ENCODE measurements around the gene SIK3. TPM values are rescaled to one million over a fixed set of nuclear protein-coding genes. Genes with fewer than 3 reads are reported as not detected.
A peak's percentile ranks its signal among the peaks of the same experiment; 100 is the strongest.

The SIK3 gene
- total RNA-seq, 1 donor from 2014 or later, result 19.5 TPM

DNA sequence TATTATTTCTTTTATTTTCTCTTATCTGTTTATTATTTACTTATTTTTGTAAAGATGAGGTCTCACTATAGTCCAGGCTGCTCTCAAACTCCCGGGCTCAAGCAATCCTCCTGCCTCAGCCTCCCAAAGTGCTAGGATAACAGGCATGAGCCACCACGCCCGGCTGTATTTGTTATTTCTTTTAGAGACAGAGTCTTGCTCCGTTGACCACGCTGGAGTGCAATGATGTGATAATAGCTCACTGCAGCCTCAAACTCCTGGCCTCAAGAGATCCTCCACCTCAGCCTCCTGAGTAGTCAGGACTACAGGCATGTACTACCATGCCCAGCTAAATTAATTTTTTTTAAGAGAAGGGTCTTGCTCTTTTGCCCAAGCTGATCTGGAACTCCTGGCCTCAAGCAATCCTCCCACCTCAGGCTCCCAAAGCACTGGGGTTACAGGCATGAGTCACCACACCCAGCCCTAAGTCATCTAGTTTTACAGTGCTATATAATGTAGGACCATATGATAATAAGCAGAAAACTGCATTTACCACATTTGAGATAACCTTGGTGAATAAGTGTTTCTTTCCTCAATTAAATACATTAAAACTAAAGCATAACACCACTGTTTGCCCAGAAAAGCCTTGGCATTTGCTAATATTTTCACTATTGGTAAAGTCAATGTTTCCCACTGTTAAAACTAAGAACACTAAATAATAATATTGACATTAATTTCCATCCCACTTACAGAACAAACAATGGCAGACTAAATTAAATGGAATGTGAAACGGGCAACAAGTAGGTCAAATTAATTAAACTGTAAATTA is 127.5 kb downstream of the SIK3 start:
- no peak for DNase-seq (ENCODE audit: low spot score)

DNA sequence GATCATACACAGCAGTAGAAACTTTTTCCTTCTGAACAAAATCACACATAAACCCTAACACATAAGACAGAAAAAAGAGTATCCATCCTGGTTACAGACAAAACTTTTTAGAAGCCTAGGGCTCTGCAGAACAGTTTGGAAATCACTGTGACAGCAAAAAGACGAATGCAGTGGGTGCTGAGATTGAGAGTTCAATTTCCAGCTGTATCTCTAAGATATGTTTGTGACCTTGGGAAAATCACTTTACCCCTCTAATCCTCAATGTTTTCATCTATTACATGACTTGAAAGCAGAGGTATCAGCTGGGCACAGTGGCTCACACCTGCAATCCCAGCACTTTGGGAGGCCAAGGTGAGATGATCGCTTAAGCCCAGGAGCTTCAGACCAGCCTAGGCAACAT is 128.5 kb downstream of the SIK3 start:
- Mint-ChIP-seq H3K27me3 (ENCODE audit: low read depth) (no peaks in the 10 kb centered on the region), H3K9me3 (ENCODE audit: low read depth) (no peaks in the 10 kb centered on the region), H3K4me3 (ENCODE audit: unreplicated experiment) (no peak overlapping the region), H3K36me3 (ENCODE audit: low read depth) (no peaks in the 10 kb centered on the region), H3K27ac (ENCODE audit: unreplicated experiment) (no peak overlapping the region), H3K4me1 (ENCODE audit: low read depth) (peaks cover 10% of the 10 kb centered on the region)
- TF ChIP-seq, protein P1, sequence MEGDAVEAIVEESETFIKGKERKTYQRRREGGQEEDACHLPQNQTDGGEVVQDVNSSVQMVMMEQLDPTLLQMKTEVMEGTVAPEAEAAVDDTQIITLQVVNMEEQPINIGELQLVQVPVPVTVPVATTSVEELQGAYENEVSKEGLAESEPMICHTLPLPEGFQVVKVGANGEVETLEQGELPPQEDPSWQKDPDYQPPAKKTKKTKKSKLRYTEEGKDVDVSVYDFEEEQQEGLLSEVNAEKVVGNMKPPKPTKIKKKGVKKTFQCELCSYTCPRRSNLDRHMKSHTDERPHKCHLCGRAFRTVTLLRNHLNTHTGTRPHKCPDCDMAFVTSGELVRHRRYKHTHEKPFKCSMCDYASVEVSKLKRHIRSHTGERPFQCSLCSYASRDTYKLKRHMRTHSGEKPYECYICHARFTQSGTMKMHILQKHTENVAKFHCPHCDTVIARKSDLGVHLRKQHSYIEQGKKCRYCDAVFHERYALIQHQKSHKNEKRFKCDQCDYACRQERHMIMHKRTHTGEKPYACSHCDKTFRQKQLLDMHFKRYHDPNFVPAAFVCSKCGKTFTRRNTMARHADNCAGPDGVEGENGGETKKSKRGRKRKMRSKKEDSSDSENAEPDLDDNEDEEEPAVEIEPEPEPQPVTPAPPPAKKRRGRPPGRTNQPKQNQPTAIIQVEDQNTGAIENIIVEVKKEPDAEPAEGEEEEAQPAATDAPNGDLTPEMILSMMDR (IDR thresholded peaks at IDR 0.05), result no peak
- no peak for DNase-seq (ENCODE audit: low spot score)

More for the DNA sequence above, 127.5 kb downstream of the SIK3 start:
- TF ChIP-seq, protein P1 (IDR thresholded peaks at IDR 0.05), result no peak
- Mint-ChIP-seq H3K9me3 (ENCODE audit: low read depth) (no peaks in the 10 kb centered on the region), H3K27ac (ENCODE audit: unreplicated experiment) (no peak overlapping the region), H3K36me3 (ENCODE audit: low read depth) (no peaks in the 10 kb centered on the region), H3K4me1 (ENCODE audit: low read depth) (peaks cover 10% of the 10 kb centered on the region), H3K4me3 (ENCODE audit: unreplicated experiment) (no peak overlapping the region), H3K27me3 (ENCODE audit: low read depth) (no peaks in the 10 kb centered on the region)

- H3K9me3 Mint-ChIP-seq (ENCODE audit: low read depth), result no peaks in the 10 kb centered on the region
- H3K4me1 Mint-ChIP-seq (ENCODE audit: low read depth), result peaks cover 36% of the 10 kb centered on the region
- no peak overlapping the region for H3K27ac Mint-ChIP-seq (ENCODE audit: unreplicated experiment)
- DNase-seq (ENCODE audit: low spot score), result no peak
- H3K27me3 Mint-ChIP-seq (ENCODE audit: low read depth), result no peaks in the 10 kb centered on the region
- TF ChIP-seq, protein P1 (IDR thresholded peaks at IDR 0.05), result no peak
- H3K36me3 Mint-ChIP-seq (ENCODE audit: low read depth), result no peaks in the 10 kb centered on the region
- H3K4me3 Mint-ChIP-seq (ENCODE audit: unreplicated experiment), result no peak overlapping the region
Observed at GRCh38 chr11:116964269-116964668, 134.0 kb downstream of the SIK3 start.

- Mint-ChIP-seq H3K9me3 (ENCODE audit: low read depth) (no peaks in the 10 kb centered on the region), H3K36me3 (ENCODE audit: low read depth) (no peaks in the 10 kb centered on the region), H3K27me3 (ENCODE audit: low read depth) (no peaks in the 10 kb centered on the region), H3K27ac (ENCODE audit: unreplicated experiment) (no peak overlapping the region), H3K4me3 (ENCODE audit: unreplicated experiment) (no peak overlapping the region), H3K4me1 (ENCODE audit: low read depth) (peaks cover 36% of the 10 kb centered on the region)
- no peak for DNase-seq (ENCODE audit: low spot score)
- TF ChIP-seq, protein P1 (IDR thresholded peaks at IDR 0.05), result no peak
Observed at GRCh38 chr11:116963813-116964212, 134.4 kb downstream of the SIK3 start.

DNA sequence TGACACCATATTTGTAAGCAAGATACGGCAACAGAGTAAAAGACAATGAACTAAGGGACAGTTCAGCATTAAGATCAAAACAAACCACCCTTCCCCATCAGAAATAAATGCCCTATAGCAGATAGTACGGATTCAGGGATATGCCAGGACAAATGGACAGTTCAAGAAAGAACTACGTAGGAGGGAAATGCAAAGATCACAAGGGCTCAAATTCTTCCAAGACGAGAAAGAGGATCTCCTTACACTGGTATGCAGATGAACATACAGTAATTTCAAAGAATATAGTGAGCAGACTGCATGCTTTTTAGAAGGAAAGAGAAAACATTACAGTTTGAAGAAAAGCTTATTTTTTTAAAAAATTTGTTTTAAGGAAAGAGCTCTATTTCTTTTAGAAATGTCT is 136.1 kb downstream of the SIK3 start:
- H3K36me3 Mint-ChIP-seq (ENCODE audit: low read depth), result no peaks in the 10 kb centered on the region
- no peaks in the 10 kb centered on the region for H3K27me3 Mint-ChIP-seq (ENCODE audit: low read depth)
- H3K4me3 Mint-ChIP-seq (ENCODE audit: unreplicated experiment), result no peak overlapping the region
- peaks cover 32% of the 10 kb centered on the region for H3K4me1 Mint-ChIP-seq (ENCODE audit: low read depth)
- no peak for DNase-seq (ENCODE audit: low spot score)
- no peaks in the 10 kb centered on the region for H3K9me3 Mint-ChIP-seq (ENCODE audit: low read depth)
- TF ChIP-seq, protein P1 (IDR thresholded peaks at IDR 0.05), result no peak
- peak overlapping the region; percentile 82 for H3K27ac Mint-ChIP-seq (ENCODE audit: unreplicated experiment)

Measured in chondrocyte (in vitro differentiated cells).